ENCODE measurements around the gene ABL1.

- TF ChIP-seq CTCF (IDR thresholded peaks at IDR 0.05; ENCODE audit: low read length) = no peak
- no peak for TF ChIP-seq EZH2 (optimal IDR thresholded peaks at IDR 0.05; ENCODE audit: low read depth, low read length)
Observed at GRCh38 chr9:130845901-130846481, 10.9 kb downstream of the ABL1 start.
